ENCODE results near the gene NNT. TPM values are rescaled to one million over a fixed set of nuclear protein-coding genes. Genes with fewer than 3 reads are reported as not detected.

NNT gene
- total and polyA plus RNA-seq, 2 of the 13 experiments (the other 11 are each of a cell fraction or from before 2014, with no cell fraction given) = 21.1 to 58.0 TPM

DNA sequence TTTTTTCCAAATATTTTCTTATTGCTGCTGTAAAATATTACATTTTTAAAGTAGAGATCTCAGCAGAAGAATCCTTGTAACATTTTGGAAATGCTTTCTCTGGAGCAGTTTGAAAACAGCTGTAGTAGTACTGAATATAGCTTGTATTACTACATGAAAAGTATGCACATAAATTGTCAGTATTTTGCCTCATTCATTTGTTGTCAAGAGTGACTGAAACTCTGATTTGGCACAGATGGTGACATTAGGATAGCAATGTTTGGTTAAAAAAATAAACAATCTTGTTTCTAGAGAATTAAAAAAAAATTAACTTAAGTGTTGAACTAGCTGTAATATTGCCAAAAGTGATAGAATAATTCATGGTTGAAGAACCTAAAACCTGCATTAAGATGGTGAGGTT, 90.4 kb downstream of the NNT start:
- ChIA-PET POLR2A (no interaction called here), CTCF (ENCODE audit: low intra/inter-chr PET ratio, low total read pairs) (no interaction called here)
- no peak overlapping the region for H3K4me2 ChIP-seq (ENCODE audit: low read depth, low read length)
- in situ Hi-C loops (cut with HindIII; ENCODE audit: extremely low pct_ligation_motif_present, low pct_unique_long_range_greater_than_20kb) = no loop called here
- ATAC-seq (no peak), DNase-seq (ENCODE audit: low spot score) (no peak), FAIRE-seq (no peak)
- BruUV-seq (replicated peaks) = no TSS peak
- H2AFZ ChIP-seq (ENCODE audit: low read length) = no peak overlapping the region
- H3K4me1 ChIP-seq (ENCODE audit: insufficient read depth, low read length) = no peaks in the 10 kb centered on the region
- H3K79me2 ChIP-seq (ENCODE audit: insufficient read depth, low read length) = no peaks in the 10 kb centered on the region
- H3K27ac ChIP-seq (ENCODE audit: extremely low read length, insufficient read depth, low read length) = no peak overlapping the region
- no peaks in the 10 kb centered on the region for H3K36me3 ChIP-seq (replicated peaks in 1 of 2; ENCODE audit: control insufficient read depth in 1 of 2, insufficient read depth in 2 of 2, low read length in 2 of 2)
- no peaks in the 10 kb centered on the region for H4K20me1 ChIP-seq (ENCODE audit: insufficient read depth, low read length)
- TF ChIP-seq NFE2 (CRISPR knock-in tag; IDR thresholded peaks at IDR 0.05) (no peak), ZNF224 (CRISPR knock-in tag; IDR thresholded peaks at IDR 0.05) (no peak)
- TF ChIP-seq, protein P1, sequence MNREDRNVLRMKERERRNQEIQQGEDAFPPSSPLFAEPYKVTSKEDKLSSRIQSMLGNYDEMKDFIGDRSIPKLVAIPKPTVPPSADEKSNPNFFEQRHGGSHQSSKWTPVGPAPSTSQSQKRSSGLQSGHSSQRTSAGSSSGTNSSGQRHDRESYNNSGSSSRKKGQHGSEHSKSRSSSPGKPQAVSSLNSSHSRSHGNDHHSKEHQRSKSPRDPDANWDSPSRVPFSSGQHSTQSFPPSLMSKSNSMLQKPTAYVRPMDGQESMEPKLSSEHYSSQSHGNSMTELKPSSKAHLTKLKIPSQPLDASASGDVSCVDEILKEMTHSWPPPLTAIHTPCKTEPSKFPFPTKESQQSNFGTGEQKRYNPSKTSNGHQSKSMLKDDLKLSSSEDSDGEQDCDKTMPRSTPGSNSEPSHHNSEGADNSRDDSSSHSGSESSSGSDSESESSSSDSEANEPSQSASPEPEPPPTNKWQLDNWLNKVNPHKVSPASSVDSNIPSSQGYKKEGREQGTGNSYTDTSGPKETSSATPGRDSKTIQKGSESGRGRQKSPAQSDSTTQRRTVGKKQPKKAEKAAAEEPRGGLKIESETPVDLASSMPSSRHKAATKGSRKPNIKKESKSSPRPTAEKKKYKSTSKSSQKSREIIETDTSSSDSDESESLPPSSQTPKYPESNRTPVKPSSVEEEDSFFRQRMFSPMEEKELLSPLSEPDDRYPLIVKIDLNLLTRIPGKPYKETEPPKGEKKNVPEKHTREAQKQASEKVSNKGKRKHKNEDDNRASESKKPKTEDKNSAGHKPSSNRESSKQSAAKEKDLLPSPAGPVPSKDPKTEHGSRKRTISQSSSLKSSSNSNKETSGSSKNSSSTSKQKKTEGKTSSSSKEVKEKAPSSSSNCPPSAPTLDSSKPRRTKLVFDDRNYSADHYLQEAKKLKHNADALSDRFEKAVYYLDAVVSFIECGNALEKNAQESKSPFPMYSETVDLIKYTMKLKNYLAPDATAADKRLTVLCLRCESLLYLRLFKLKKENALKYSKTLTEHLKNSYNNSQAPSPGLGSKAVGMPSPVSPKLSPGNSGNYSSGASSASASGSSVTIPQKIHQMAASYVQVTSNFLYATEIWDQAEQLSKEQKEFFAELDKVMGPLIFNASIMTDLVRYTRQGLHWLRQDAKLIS (CRISPR knock-in tag; IDR thresholded peaks at IDR 0.05) = no peak
- TF ChIP-seq, protein P2, sequence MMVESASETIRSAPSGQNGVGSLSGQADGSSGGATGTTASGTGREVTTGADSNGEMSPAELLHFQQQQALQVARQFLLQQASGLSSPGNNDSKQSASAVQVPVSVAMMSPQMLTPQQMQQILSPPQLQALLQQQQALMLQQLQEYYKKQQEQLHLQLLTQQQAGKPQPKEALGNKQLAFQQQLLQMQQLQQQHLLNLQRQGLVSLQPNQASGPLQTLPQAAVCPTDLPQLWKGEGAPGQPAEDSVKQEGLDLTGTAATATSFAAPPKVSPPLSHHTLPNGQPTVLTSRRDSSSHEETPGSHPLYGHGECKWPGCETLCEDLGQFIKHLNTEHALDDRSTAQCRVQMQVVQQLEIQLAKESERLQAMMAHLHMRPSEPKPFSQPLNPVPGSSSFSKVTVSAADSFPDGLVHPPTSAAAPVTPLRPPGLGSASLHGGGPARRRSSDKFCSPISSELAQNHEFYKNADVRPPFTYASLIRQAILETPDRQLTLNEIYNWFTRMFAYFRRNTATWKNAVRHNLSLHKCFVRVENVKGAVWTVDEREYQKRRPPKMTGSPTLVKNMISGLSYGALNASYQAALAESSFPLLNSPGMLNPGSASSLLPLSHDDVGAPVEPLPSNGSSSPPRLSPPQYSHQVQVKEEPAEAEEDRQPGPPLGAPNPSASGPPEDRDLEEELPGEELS (CRISPR knock-in tag; IDR thresholded peaks at IDR 0.05) = no peak
- peaks cover 17% of the 10 kb centered on the region for H3K9me3 ChIP-seq (ENCODE audit: low read length)
- H3K4me3 ChIP-seq (replicated peaks in 1 of 3; ENCODE audit: insufficient read depth in 1 of 3, low read depth in 2 of 3, low read length in 3 of 3) = no peak overlapping the region
- intact Hi-C loops (cut with micrococcal nuclease; ENCODE audit: unreplicated experiment) = no loop called here
- no peaks in the 10 kb centered on the region for H3K27me3 ChIP-seq (ENCODE audit: control insufficient read depth in 1 of 2, insufficient read depth in 2 of 2, low read length in 2 of 2)
- no peak overlapping the region for H3K9ac ChIP-seq (ENCODE audit: insufficient read depth, low read depth, low read length)

Measured in HepG2 (cell line).